NCI-H526 (cell line): ENCODE measurements around the gene AQP12A.

Experiments
- DNase-seq, 2 experiments: peaks; one replicate each; lab custom pipeline; 2025; lab: John Stamatoyannopoulos, UW

AQP12A gene

GRCh38 chr2:240723851-240724250 is 32.2 kb downstream of the AQP12A start:
- DNase-seq = no peak

- DNase-seq = no peak
These were observed 32.8 kb downstream of the AQP12A start for GRCh38 chr2:240724431-240724830.

- no peak for DNase-seq
These were observed 33.6 kb downstream of the AQP12A start for GRCh38 chr2:240725266-240725665.

GRCh38 chr2:240725671-240726070 is 34.0 kb downstream of the AQP12A start:
- DNase-seq = no peak

GRCh38 chr2:240726876-240727275 is 35.2 kb downstream of the AQP12A start:
- DNase-seq = no peak

- DNase-seq = no peak
These were observed 35.8 kb downstream of the AQP12A start for GRCh38 chr2:240727439-240727838.

GRCh38 chr2:240727913-240728312 is 36.2 kb downstream of the AQP12A start:
- no peak for DNase-seq

GRCh38 chr2:240728361-240728760 is 36.7 kb downstream of the AQP12A start:
- DNase-seq = no peak

- DNase-seq = no peak
These were observed 37.2 kb downstream of the AQP12A start for GRCh38 chr2:240728827-240729226.

GRCh38 chr2:240730501-240731177 is 39.0 kb downstream of the AQP12A start:
- DNase-seq = no peak

GRCh38 chr2:240731178-240731545 is 39.5 kb downstream of the AQP12A start:
- DNase-seq = no peak

GRCh38 chr2:240732184-240732583 is 40.5 kb downstream of the AQP12A start:
- DNase-seq = no peak

- DNase-seq = no peak
These were observed 41.4 kb downstream of the AQP12A start for GRCh38 chr2:240732911-240733622.

GRCh38 chr2:240733803-240734495 is 42.3 kb downstream of the AQP12A start:
- no peak for DNase-seq

- no peak for DNase-seq
These were observed 43.1 kb downstream of the AQP12A start for GRCh38 chr2:240734756-240735155.

- no peak for DNase-seq
These were observed 43.8 kb downstream of the AQP12A start for GRCh38 chr2:240735476-240735875.

GRCh38 chr2:240736281-240737250 is 44.9 kb downstream of the AQP12A start:
- DNase-seq = no peak

- DNase-seq = no peak
These were observed 45.8 kb downstream of the AQP12A start for GRCh38 chr2:240737512-240737911.

GRCh38 chr2:240737958-240738357 is 46.3 kb downstream of the AQP12A start:
- DNase-seq = no peak

GRCh38 chr2:240739797-240740196 is 48.1 kb downstream of the AQP12A start:
- DNase-seq = no peak

- DNase-seq = no peak
These were observed 49.4 kb downstream of the AQP12A start for GRCh38 chr2:240741091-240741490.

GRCh38 chr2:240742602-240743095 is 51.0 kb downstream of the AQP12A start:
- no peak for DNase-seq
